ENCODE data around the gene SNORC. TPM values are rescaled to one million over a fixed set of nuclear protein-coding genes. Genes with fewer than 3 reads are reported as not detected.

Gene SNORC
- polyA plus RNA-seq, 3 donors, result 0.61 TPM; not detected in 2

- Mint-ChIP-seq H3K36me3 (no peaks in the 10 kb centered on the region), H3K4me1 (no peaks in the 10 kb centered on the region), H3K4me3 (peak overlapping the region in 1 of 2 donors; percentile 36), H3K27ac (no peak overlapping the region), H3K27me3 (ENCODE audit: low read depth in 3 of 3) (peaks cover 18 to 26% (median 18%) of the 10 kb centered on the region in 3 donors), H3K9me3 (peaks cover 0 to 20% (median 17%) of the 10 kb centered on the region in 7 donors)
- no peaks in the 10 kb centered on the region for H3K4me1 ChIP-seq (ENCODE audit: control insufficient read depth in 1 of 2, insufficient read depth in 2 of 2, low read length in 2 of 2)
- intact Hi-C loops (cut with micrococcal nuclease), result no loop called here
- H3K27ac ChIP-seq (ENCODE audit: low read depth in 1 of 2, low read length in 2 of 2), result no peak overlapping the region
- no CpG with 5 or more reads among the region's 6 CpGs for WGBS (ENCODE audit: insufficient coverage)
- H3K27me3 ChIP-seq (ENCODE audit: control insufficient read depth in 2 of 2, insufficient read depth in 2 of 2, low read length in 2 of 2), result peaks cover 11 to 19% of the 10 kb centered on the region in 2 donors
- no peak overlapping the region for H3K4me2 ChIP-seq (replicated peaks; ENCODE audit: extremely low read depth, low read length, poor library complexity, severe bottlenecking)
- no peak for DNase-seq
- no peak for TF ChIP-seq CTCF (IDR thresholded peaks at IDR 0.05)
- no peaks in the 10 kb centered on the region for H4K20me1 ChIP-seq (ENCODE audit: insufficient read depth, low read length)
- H3K9me3 ChIP-seq (replicated peaks in 1 of 2; ENCODE audit: control insufficient read depth in 1 of 2, insufficient read depth in 1 of 2, low read length in 2 of 2), result peaks cover 0 to 8% of the 10 kb centered on the region in 2 donors
- H3K79me2 ChIP-seq (ENCODE audit: insufficient read depth, low read length), result no peaks in the 10 kb centered on the region
- H2AFZ ChIP-seq (ENCODE audit: insufficient read depth, low read depth, low read length, poor library complexity, severe bottlenecking), result no peak overlapping the region
- H3K36me3 ChIP-seq (replicated peaks in 1 of 2; ENCODE audit: control insufficient read depth in 1 of 2, insufficient read depth in 2 of 2, low read length in 2 of 2), result no peaks in the 10 kb centered on the region
- H3K9ac ChIP-seq (ENCODE audit: insufficient read depth, low read length, poor library complexity, severe bottlenecking), result no peak overlapping the region
- H3K4me3 ChIP-seq (replicated peaks in 1 of 3; ENCODE audit: low read depth in 2 of 3, low read length in 3 of 3), result no peak overlapping the region
These were observed 38.6 kb downstream of the SNORC start for GRCh38 chr2:232908695-232909094.

- H3K79me2 ChIP-seq (ENCODE audit: insufficient read depth, low read length), result no peaks in the 10 kb centered on the region
- 100% methylated on average over 4 of the region's 6 CpGs for WGBS (ENCODE audit: insufficient coverage)
- no peak overlapping the region for H3K27ac ChIP-seq (ENCODE audit: low read depth in 1 of 2, low read length in 2 of 2)
- no peak overlapping the region for H3K27ac Mint-ChIP-seq
- H3K27me3 ChIP-seq (ENCODE audit: control insufficient read depth in 2 of 2, insufficient read depth in 2 of 2, low read length in 2 of 2), result peaks cover 13 to 21% of the 10 kb centered on the region in 2 donors
- no peaks in the 10 kb centered on the region for H3K36me3 Mint-ChIP-seq
- H3K4me3 Mint-ChIP-seq, result no peak overlapping the region
- no peaks in the 10 kb centered on the region for H4K20me1 ChIP-seq (ENCODE audit: insufficient read depth, low read length)
- no peak overlapping the region for H2AFZ ChIP-seq (ENCODE audit: insufficient read depth, low read depth, low read length, poor library complexity, severe bottlenecking)
- H3K9me3 ChIP-seq (replicated peaks in 1 of 2; ENCODE audit: control insufficient read depth in 1 of 2, insufficient read depth in 1 of 2, low read length in 2 of 2), result peaks cover 0 to 8% of the 10 kb centered on the region in 2 donors
- H3K4me1 ChIP-seq (ENCODE audit: control insufficient read depth in 1 of 2, insufficient read depth in 2 of 2, low read length in 2 of 2), result no peaks in the 10 kb centered on the region
- H3K9me3 Mint-ChIP-seq, result peaks cover 0 to 20% (median 17%) of the 10 kb centered on the region in 7 donors
- H3K4me3 ChIP-seq (replicated peaks in 1 of 3; ENCODE audit: low read depth in 2 of 3, low read length in 3 of 3), result no peak overlapping the region
- peaks cover 21 to 31% (median 22%) of the 10 kb centered on the region in 3 donors for H3K27me3 Mint-ChIP-seq (ENCODE audit: low read depth in 3 of 3)
- no peaks in the 10 kb centered on the region for H3K36me3 ChIP-seq (replicated peaks in 1 of 2; ENCODE audit: control insufficient read depth in 1 of 2, insufficient read depth in 2 of 2, low read length in 2 of 2)
- no peaks in the 10 kb centered on the region for H3K4me1 Mint-ChIP-seq
- intact Hi-C loops (cut with micrococcal nuclease), result no loop called here
- no peak for DNase-seq
- TF ChIP-seq CTCF (IDR thresholded peaks at IDR 0.05), result no peak
- no peak overlapping the region for H3K9ac ChIP-seq (ENCODE audit: insufficient read depth, low read length, poor library complexity, severe bottlenecking)
- H3K4me2 ChIP-seq (replicated peaks; ENCODE audit: extremely low read depth, low read length, poor library complexity, severe bottlenecking), result no peak overlapping the region
These were observed 40.3 kb downstream of the SNORC start for GRCh38 chr2:232910376-232910775.

Data from CD14-positive monocyte (primary cell).